H1 (cell line): Measurements from ENCODE around the gene RNF123. TPM values are rescaled to one million over a fixed set of nuclear protein-coding genes. Genes with fewer than 3 reads are reported as not detected.

Experiments used
- EP300 ChIP-seq, 2 experiments: IDR thresholded peaks; 1 replicate in 1 of 2; 2 replicates in 1 of 2; pipeline ENCODE4 v1.6.1; 2011 to 2012; ENCODE audit warnings: low read depth in 2 of 2, low read length in 2 of 2, mild to moderate bottlenecking in 2 of 2, borderline replicate concordance in 1 of 2, inconsistent platforms in 1 of 2, moderate library complexity in 1 of 2
- polyA plus RNA-seq, 7 experiments: library from polyadenylated mRNA; depleted of rRNA in 3 of 7; stranded (reverse) in 5 of 7; unstranded in 2 of 7; fragments of >200 nt in 5 of 7; fragments of 200-250 nt in 2 of 7; gene quantifications; 1 replicate in 5 of 7; 2 replicates in 1 of 7; 4 replicates in 1 of 7; pipeline versions ENCODE4 v1.2.1 to v1.2.3, GENCODE V29; 2011 to 2013; ENCODE audit warnings: missing spikeins in 2 of 7, mixed read lengths in 2 of 7
- total RNA-seq: library from RNA; stranded (reverse); fragmentation: NEBNext Ultra II Directional; extraction: Animal tissue kit (Norgen Biotek cat#: 25700); gene quantifications from 2 replicates; pipeline ENCODE4 v1.2.1, GENCODE V29; 2021

The RNF123 gene
- total and polyA plus RNA-seq, 2 of the 8 experiments (the other 6 are each of a cell fraction or from before 2014, with no cell fraction given) = 30.5 to 57.7 TPM

- TF ChIP-seq EP300 (IDR thresholded peaks at IDR 0.05; ENCODE audit: borderline replicate concordance in 1 of 2, low read depth in 2 of 2, low read length in 2 of 2) = no peak
These were observed 13.3 kb downstream of the RNF123 start (continued) for GRCh38 chr3:49702672-49703071.
